HCT116 (cell line): Measurements from ENCODE around the gene HIGD1C.

Experiments
- EGR1 ChIP-seq: IDR thresholded peaks from 2 replicates; pipeline ENCODE4 v1.6.1; 2012; ENCODE audit warnings: low read depth
- EZH2 ChIP-seq: fragments of 200-600 bp; sonication (generic); IDR thresholded peaks from 2 replicates; pipeline ENCODE4 v1.6.1; 2017; ENCODE audit warnings: antibody characterized with exemption, mixed run types
- EZH2phosphoT487 ChIP-seq: fragments of 200-600 bp; IDR thresholded peaks from 2 replicates; pipeline ENCODE4 v1.6.1; 2018; ENCODE audit warnings: antibody characterized with exemption, borderline replicate concordance
- JUND ChIP-seq: IDR thresholded peaks from 2 replicates; pipeline ENCODE4 v1.6.1; 2012
- POLR2A ChIP-seq: IDR thresholded peaks from 2 replicates; pipeline ENCODE4 v1.7.0; 2011; ENCODE audit warnings: borderline replicate concordance; ENCODE audit not compliant: insufficient read depth, insufficient read length; ENCODE audit errors: extremely low read depth
- POLR2AphosphoS5 ChIP-seq: IDR thresholded peaks from 2 replicates; pipeline ENCODE4 v1.6.1; 2011; ENCODE audit warnings: mild to moderate bottlenecking, low read depth, low read length, moderate library complexity
- REST ChIP-seq: IDR thresholded peaks from 2 replicates; pipeline ENCODE4 v1.6.1; 2012; ENCODE audit warnings: low read depth
- TF ChIP-seq, protein P1 (sequence below), 3 experiments: fragments of 200-600 bp in 1 of 3; sonication (generic) in 1 of 3; IDR thresholded peaks in 2 of 3; conservative IDR thresholded peaks in 1 of 3; 2 replicates each; pipeline ENCODE4 v1.5.1; 2012 to 2017; ENCODE audit warnings: low read depth in 2 of 3, low read length in 2 of 3, antibody characterized with exemption in 1 of 3, borderline replicate concordance in 1 of 3, control low read depth in 1 of 3, mild to moderate bottlenecking in 1 of 3, mixed read lengths in 1 of 3, mixed run types in 1 of 3, moderate library complexity in 1 of 3; ENCODE audit not compliant: insufficient read depth in 1 of 3
- TF ChIP-seq, protein P2 (sequence below): IDR thresholded peaks from 2 replicates; pipeline ENCODE4 v1.6.1; 2012
- TF ChIP-seq, protein P3 (sequence below): IDR thresholded peaks from 2 replicates; pipeline ENCODE4 v1.6.1; 2012

DNA sequence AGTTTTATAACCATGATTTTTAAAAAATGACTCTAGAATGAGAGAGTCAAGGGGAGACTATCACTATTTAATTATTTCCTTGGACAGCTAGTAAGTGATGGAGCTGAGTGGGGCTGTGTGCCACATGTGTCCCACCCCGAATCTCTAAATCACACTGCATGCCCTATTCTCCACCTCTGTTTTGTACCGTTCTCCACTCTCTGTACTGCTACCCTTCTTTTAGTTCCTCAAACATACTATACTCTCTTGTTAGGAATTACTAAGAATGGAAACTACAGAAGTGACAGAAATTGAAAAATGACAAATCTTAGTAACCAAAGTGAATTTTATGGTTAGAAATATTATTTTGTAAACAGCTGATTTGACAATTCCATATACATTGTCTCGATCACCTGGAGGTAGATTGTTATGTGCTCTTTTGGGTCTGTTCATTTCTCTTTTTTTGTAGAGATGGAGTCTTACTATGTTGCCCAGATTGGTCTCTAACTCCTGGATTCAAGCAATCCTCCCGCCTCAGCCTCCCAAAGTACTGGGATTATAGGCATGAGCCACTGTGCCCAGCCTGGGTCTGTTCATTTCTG, 37.9 kb downstream of the HIGD1C start:
- TF ChIP-seq, protein P1, sequence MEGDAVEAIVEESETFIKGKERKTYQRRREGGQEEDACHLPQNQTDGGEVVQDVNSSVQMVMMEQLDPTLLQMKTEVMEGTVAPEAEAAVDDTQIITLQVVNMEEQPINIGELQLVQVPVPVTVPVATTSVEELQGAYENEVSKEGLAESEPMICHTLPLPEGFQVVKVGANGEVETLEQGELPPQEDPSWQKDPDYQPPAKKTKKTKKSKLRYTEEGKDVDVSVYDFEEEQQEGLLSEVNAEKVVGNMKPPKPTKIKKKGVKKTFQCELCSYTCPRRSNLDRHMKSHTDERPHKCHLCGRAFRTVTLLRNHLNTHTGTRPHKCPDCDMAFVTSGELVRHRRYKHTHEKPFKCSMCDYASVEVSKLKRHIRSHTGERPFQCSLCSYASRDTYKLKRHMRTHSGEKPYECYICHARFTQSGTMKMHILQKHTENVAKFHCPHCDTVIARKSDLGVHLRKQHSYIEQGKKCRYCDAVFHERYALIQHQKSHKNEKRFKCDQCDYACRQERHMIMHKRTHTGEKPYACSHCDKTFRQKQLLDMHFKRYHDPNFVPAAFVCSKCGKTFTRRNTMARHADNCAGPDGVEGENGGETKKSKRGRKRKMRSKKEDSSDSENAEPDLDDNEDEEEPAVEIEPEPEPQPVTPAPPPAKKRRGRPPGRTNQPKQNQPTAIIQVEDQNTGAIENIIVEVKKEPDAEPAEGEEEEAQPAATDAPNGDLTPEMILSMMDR (IDR thresholded peaks at IDR 0.05 in 2 of 3, conservative IDR thresholded peaks at IDR 0.05 in 1 of 3; ENCODE audit: borderline replicate concordance in 1 of 3, insufficient read depth in 1 of 3, low read depth in 2 of 3, low read length in 2 of 3) = no peak
- TF ChIP-seq EGR1 (no peak), JUND (no peak), EZH2 (no peak), EZH2phosphoT487 (no peak), REST (no peak), POLR2A (no peak), POLR2AphosphoS5 (no peak)
- TF ChIP-seq, protein P2, sequence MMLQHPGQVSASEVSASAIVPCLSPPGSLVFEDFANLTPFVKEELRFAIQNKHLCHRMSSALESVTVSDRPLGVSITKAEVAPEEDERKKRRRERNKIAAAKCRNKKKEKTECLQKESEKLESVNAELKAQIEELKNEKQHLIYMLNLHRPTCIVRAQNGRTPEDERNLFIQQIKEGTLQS = no peak
- TF ChIP-seq, protein P3, sequence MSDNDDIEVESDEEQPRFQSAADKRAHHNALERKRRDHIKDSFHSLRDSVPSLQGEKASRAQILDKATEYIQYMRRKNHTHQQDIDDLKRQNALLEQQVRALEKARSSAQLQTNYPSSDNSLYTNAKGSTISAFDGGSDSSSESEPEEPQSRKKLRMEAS = no peak
